ENCODE data around the gene RNF13.
"Not testable (repeated sequence)": the region's sequence is repeated elsewhere in the genome, so short reads cannot be mapped to it uniquely, and the experiment has no call there.

RNF13 gene

DNA sequence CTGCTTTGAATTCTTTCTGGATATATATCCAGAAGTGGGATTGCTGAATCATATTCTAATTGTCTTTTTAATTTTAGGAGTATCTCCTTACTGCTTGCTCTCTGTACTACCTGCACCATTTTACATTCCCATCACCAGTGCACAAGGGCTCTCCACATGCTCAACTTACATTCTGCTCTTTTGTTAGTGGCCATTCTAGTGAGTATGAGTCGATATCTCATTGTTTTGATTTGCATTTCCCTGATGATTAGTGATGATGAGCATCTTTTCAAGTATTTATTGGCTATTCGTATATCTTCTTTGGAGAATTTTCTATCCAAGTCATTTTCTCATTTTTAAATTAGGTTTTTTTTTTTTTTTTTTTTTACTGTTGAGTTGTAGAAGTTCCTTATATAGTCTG lies 128.2 kb downstream of the RNF13 start:
- TF ChIP-seq, protein P1, sequence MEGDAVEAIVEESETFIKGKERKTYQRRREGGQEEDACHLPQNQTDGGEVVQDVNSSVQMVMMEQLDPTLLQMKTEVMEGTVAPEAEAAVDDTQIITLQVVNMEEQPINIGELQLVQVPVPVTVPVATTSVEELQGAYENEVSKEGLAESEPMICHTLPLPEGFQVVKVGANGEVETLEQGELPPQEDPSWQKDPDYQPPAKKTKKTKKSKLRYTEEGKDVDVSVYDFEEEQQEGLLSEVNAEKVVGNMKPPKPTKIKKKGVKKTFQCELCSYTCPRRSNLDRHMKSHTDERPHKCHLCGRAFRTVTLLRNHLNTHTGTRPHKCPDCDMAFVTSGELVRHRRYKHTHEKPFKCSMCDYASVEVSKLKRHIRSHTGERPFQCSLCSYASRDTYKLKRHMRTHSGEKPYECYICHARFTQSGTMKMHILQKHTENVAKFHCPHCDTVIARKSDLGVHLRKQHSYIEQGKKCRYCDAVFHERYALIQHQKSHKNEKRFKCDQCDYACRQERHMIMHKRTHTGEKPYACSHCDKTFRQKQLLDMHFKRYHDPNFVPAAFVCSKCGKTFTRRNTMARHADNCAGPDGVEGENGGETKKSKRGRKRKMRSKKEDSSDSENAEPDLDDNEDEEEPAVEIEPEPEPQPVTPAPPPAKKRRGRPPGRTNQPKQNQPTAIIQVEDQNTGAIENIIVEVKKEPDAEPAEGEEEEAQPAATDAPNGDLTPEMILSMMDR (IDR thresholded peaks at IDR 0.05; ENCODE audit: insufficient read depth, low read depth, low read length, missing control alignments) = no peak
- no peak overlapping the region for H3K4me3 ChIP-seq (ENCODE audit: low read length)
- DNase-seq (ENCODE audit: low read depth) = peak; percentile 17

DNA sequence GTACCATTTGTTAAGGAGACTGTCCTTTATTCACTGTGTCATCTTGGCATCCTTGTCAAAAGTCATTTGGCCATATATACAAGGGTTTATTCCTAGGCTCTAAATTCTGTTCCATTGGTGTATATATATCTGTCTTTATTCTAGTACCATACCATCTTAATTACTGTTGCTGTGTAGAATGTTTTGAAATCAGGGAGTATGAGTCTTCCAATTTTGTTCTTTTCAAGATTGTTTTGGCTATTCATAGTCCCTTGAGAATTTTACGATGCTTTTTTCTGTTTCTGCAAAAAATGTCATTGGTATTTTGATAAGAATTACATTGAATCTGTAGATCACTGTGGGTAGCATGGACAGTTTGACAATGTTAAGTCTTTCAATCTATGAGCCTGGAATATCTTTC lies 128.9 kb downstream of the RNF13 start:
- no peak overlapping the region for H3K4me3 ChIP-seq (ENCODE audit: low read length)
- no peak for DNase-seq (ENCODE audit: low read depth)
- TF ChIP-seq, protein P1 (IDR thresholded peaks at IDR 0.05; ENCODE audit: insufficient read depth, low read depth, low read length, missing control alignments) = no peak

DNA sequence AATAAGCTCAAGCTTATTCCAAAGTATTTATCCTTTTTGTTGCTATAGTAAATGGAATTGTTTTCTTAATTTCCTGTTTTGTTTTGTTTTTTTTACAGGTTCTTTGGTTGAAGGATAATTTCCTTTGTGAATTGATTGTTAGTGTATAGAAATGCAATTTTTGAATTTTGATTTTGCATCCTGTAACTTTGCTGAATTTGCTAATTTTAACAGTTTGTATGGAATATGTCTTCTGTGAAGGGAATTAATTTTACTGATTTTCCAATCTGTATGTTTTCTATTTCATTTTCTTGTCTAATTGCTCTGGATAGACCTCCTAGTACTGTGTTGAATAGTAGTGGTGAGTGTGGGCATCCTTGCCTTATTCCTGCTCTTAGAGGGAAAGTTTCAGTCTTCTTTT lies 129.4 kb downstream of the RNF13 start:
- no peak overlapping the region for H3K4me3 ChIP-seq (ENCODE audit: low read length)
- DNase-seq (ENCODE audit: low read depth) = no peak
- TF ChIP-seq, protein P1 (IDR thresholded peaks at IDR 0.05; ENCODE audit: insufficient read depth, low read depth, low read length, missing control alignments) = no peak

DNA sequence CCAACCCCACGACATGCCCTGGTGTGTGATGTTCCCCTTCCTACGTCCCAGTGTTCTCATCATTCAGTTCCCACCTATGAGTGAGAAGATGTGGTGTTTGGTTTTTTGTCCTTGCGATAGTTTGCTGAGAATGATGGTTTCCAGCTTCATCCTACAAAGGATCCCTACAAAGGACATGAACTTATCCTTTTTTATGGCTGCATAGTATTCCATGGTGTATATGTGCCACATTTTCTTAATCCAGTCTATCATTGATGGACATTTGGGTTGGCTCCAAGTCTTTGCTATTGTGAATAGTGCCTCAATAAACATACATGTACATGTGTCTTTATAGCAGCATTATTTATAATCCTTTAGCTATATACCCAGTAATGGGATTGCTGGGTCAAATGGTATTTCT lies 131.0 kb downstream of the RNF13 start:
- not testable (repeated sequence) for DNase-seq (ENCODE audit: low read depth); H3K4me3 ChIP-seq (ENCODE audit: low read length)

DNA sequence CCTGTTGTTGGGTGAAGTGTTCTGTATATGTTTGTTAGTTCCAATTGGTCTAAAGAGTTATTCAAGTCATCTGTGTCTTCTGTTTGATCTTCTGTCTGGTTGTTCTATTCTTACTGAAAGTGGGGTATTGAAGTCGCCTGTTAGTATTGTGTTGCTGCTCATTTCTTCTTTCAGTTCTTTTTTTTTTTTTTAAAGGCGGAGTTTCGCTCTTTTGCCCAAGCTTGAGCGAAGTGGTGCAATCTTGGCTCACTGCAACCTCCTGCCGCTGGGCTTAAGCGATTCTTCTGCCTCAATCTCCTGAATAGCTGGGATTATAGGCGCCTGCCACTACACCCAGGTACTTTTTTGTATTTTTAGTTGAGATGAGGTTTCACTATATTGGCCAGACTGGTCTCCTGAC lies 134.2 kb downstream of the RNF13 start:
- DNase-seq (ENCODE audit: low read depth) = no peak
- no peak overlapping the region for H3K4me3 ChIP-seq (ENCODE audit: low read length)
- TF ChIP-seq, protein P1 (IDR thresholded peaks at IDR 0.05; ENCODE audit: insufficient read depth, low read depth, low read length, missing control alignments) = no peak

DNA sequence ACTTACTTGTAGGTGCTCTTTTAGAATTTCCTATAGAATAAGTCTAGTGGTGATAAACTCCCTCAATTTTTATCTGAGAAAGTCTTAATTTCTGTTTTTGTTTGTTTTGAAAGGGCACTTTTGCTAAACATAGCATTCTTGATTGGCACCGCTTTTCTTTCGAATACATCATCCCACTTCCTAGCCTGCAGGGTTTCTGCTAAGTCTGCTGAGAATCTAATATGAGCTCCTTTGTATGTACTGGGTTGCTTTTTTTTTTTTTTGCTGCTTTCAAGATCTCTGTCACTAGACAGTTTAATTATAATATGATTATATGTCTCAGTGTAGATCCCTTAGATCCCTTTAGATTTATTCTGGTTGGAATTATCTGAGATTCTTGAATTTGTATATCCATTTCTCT lies 136.2 kb downstream of the RNF13 start:
- H3K4me3 ChIP-seq (ENCODE audit: low read length) = no peak overlapping the region
- DNase-seq (ENCODE audit: low read depth) = no peak
- TF ChIP-seq, protein P1 (IDR thresholded peaks at IDR 0.05; ENCODE audit: insufficient read depth, low read depth, low read length, missing control alignments) = no peak

DNA sequence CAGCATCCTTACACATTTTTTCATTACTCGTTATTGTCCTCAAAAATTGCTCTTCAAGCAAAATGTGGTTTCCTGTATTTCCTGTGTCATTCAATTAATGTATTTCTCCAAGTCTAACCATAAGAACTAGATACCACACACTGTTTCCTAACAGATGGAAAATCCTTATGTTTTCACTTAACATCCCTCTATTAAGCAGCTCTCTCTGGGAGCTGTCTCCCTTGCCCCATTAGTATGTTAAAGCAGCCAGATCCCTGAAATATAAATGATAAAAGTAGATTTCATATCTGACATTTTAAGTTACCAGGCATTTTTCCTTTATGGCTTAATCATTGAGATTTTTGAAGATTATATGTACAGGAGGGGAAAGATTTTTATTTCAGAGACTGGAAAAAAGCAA lies 141.8 kb downstream of the RNF13 start:
- TF ChIP-seq, protein P1 (IDR thresholded peaks at IDR 0.05; ENCODE audit: insufficient read depth, low read depth, low read length, missing control alignments) = no peak
- no peak for DNase-seq (ENCODE audit: low read depth)
- no peak overlapping the region for H3K4me3 ChIP-seq (ENCODE audit: low read length)

DNA sequence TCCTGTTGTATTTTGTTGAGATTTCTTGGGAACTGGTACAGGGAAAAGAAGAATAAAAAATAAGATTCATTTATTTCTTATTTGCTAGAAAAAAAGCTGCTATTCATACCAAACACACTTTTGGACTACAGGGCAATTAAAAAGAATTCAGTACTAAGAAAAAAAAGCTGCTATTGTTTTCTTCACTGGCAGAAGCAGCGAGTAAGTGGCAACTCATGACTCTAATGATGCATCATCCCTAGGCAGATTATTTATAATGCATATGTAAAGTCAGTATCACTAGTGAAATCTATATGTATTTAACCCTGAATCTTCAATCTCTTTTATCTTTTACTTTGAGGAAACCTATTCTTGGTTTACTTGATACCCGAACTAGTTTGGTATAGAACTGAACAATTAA lies 142.4 kb downstream of the RNF13 start:
- H3K4me3 ChIP-seq (ENCODE audit: low read length) = no peak overlapping the region
- TF ChIP-seq, protein P1 (IDR thresholded peaks at IDR 0.05; ENCODE audit: insufficient read depth, low read depth, low read length, missing control alignments) = no peak
- DNase-seq (ENCODE audit: low read depth) = peak; percentile 29

Data from epithelial cell of esophagus (primary cell).